T47D (cell line): ENCODE data around the gene ST8SIA5.

Source experiments
- DNase-seq, 2 experiments: peaks; one replicate each; pipeline versions ENCODE4 v3.0.0 to v3.0.0-alpha.2; 2011 to 2012; ENCODE audit warnings: low read depth in 1 of 2, low spot score in 1 of 2
- JUND ChIP-seq: IDR thresholded peaks from 2 replicates; pipeline ENCODE4 v1.6.1; 2012; ENCODE audit warnings: low read depth
- in situ Hi-C: cut with HindIII; loops from 2 replicates; pipeline ENCODE4 v1.10.0; 2016; ENCODE audit warnings: low sequenced_read_pairs, low pct_unique_long_range_greater_than_20kb

The ST8SIA5 gene

GRCh38 chr18:46718501-46719341 lies 38.1 kb downstream of the ST8SIA5 start:
- no peak for DNase-seq
- no peak for TF ChIP-seq JUND
- in situ Hi-C loops = no loop called here

- in situ Hi-C loops = no loop called here
- no peak for DNase-seq
- no peak for TF ChIP-seq JUND
Measured at GRCh38 chr18:46716827-46717226, 40.0 kb downstream of the ST8SIA5 start.

GRCh38 chr18:46716336-46716735 lies 40.5 kb downstream of the ST8SIA5 start:
- in situ Hi-C loops = no loop called here
- no peak for TF ChIP-seq JUND
- no peak for DNase-seq

- TF ChIP-seq JUND = no peak
- DNase-seq = no peak
- in situ Hi-C loops = no loop called here
Measured at GRCh38 chr18:46715062-46715461, 41.8 kb downstream of the ST8SIA5 start.

GRCh38 chr18:46712406-46712805 lies 44.4 kb downstream of the ST8SIA5 start:
- no peak for DNase-seq
- no peak for TF ChIP-seq JUND
- in situ Hi-C loops = no loop called here

GRCh38 chr18:46711444-46711863 lies 45.4 kb downstream of the ST8SIA5 start:
- no peak for TF ChIP-seq JUND
- DNase-seq = no peak
- in situ Hi-C loops = no loop called here

- no peak for TF ChIP-seq JUND
- in situ Hi-C loops = no loop called here
- DNase-seq = peak in 1 of 2 experiments; percentile 5
Measured at GRCh38 chr18:46706968-46707367, 49.9 kb downstream of the ST8SIA5 start.

- in situ Hi-C loops = no loop called here
- TF ChIP-seq JUND = no peak
- DNase-seq = no peak
Measured at GRCh38 chr18:46705521-46705920, 51.3 kb downstream of the ST8SIA5 start.

- TF ChIP-seq JUND = no peak
- in situ Hi-C loops = no loop called here
Measured at GRCh38 chr18:46704816-46705215, 52.0 kb downstream of the ST8SIA5 start.

GRCh38 chr18:46704189-46704588 lies 52.7 kb downstream of the ST8SIA5 start:
- no peak for DNase-seq
- in situ Hi-C loops = no loop called here
- no peak for TF ChIP-seq JUND

More at GRCh38 chr18:46704816-46705215, 52.0 kb downstream of the ST8SIA5 start:
- DNase-seq = no peak

- no peak for DNase-seq
- in situ Hi-C loops = no loop called here
- TF ChIP-seq JUND = no peak
Measured at GRCh38 chr18:46702471-46702870, 54.4 kb downstream of the ST8SIA5 start.

GRCh38 chr18:46700066-46700824 lies 56.6 kb downstream of the ST8SIA5 start:
- no peak for DNase-seq
- TF ChIP-seq JUND = no peak
- in situ Hi-C loops = no loop called here

- no peak for TF ChIP-seq JUND
- no peak for DNase-seq
- in situ Hi-C loops = no loop called here
Measured at GRCh38 chr18:46696702-46697101, 60.2 kb downstream of the ST8SIA5 start.
